Choroid plexus epithelial cell (primary cell): ENCODE measurements around the gene SLC1A3.

Experiments
- DNase-seq: peaks from one replicate; pipeline ENCODE4 v3.0.0-alpha.2; 2010; ENCODE audit warnings: low read depth
- H3K4me3 ChIP-seq: 2 replicates; pipeline ENCODE4 v1.5.1; 2011; ENCODE audit warnings: low read depth, mild to moderate bottlenecking, control low read depth, low read length, moderate library complexity
- TF ChIP-seq, protein P1 (sequence below): conservative IDR thresholded peaks from 2 replicates; pipeline ENCODE4 v1.5.1; 2011; ENCODE audit warnings: low read depth, mild to moderate bottlenecking, control low read depth, inconsistent platforms, low read length, moderate library complexity

Gene SLC1A3

GRCh38 chr5:36691226-36691625, 84.8 kb downstream of the SLC1A3 start:
- TF ChIP-seq, protein P1, sequence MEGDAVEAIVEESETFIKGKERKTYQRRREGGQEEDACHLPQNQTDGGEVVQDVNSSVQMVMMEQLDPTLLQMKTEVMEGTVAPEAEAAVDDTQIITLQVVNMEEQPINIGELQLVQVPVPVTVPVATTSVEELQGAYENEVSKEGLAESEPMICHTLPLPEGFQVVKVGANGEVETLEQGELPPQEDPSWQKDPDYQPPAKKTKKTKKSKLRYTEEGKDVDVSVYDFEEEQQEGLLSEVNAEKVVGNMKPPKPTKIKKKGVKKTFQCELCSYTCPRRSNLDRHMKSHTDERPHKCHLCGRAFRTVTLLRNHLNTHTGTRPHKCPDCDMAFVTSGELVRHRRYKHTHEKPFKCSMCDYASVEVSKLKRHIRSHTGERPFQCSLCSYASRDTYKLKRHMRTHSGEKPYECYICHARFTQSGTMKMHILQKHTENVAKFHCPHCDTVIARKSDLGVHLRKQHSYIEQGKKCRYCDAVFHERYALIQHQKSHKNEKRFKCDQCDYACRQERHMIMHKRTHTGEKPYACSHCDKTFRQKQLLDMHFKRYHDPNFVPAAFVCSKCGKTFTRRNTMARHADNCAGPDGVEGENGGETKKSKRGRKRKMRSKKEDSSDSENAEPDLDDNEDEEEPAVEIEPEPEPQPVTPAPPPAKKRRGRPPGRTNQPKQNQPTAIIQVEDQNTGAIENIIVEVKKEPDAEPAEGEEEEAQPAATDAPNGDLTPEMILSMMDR: no peak
- no peak for DNase-seq
- no peak overlapping the region for H3K4me3 ChIP-seq

DNA sequence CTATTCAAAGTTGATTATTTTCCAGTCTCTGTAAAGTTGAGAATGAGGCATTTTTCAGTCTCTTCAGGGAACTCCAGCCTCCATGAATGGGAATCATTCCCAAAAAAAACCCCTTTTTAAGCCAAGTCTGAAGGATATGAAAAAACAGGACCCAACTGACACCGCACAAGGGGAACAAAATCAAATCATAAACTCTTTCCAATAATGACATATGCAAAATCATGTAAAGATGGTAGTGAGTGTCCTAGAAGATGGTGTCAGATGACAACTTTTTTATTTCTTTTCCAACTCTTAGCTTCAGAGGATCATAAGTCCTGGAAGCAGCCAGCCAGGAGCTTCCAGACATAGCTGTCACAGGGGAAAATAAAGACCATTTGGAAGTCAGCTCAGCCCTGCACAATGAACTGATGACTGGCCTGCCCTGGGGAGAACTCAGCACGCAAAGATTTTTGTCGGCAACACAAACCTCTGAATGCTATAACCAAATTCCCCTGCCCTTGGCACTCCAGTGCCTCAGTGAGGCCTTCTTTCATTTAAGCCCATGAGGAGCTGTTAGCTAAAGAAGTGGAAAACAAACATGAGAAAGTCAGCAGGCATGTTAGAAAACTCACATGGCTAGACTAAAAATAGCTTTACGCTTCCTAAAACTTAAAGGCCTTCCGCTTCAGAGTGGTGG, 85.4 kb downstream of the SLC1A3 start:
- no peak overlapping the region for H3K4me3 ChIP-seq
- TF ChIP-seq, protein P1: no peak
- no peak for DNase-seq

DNA sequence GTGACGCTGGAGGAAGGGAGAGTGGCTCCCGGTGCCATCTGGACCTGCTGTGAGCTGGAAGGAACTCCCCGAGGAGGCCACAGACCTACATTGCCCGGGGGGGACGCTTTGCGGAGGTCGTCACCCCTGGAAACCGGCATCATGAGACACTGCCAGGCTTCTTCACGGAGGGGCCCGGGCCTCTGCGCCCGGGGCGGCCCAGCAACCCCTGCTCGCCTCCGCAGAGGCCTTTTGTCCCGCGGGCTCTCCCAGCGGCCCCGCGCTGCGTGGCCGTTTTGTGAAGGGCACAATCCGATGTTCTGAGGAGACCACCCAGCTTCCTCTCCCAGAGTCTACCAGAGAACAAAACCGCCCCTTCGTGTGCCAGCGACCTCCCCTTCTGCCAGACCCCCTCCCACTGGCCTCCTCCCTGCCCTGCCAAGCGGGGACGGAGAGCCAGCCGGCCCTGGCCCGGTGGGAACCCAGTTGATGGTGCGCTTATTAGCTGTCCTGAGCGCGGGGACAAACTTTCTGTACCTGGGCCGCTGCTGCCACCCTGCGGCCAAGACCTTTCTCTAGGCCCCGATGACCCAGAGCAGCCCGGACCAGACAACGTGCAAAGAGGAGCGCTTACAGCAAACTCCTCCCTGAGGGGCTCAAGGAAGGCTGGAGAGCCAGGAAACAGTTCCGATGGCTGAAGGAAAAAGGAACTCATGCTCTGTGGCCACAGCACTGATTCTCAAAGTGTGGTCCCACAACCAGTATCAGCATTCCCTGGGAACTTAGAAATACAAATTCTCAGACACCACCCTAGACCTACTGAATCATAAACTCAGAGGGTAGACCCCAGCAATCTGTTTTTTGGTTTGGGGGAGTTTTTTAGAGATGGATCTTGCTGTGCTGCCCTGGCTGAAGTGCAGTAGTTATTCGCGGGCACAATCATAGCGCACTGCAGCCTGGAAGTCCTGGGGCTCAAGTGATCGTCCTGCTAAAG, 86.7 kb downstream of the SLC1A3 start:
- TF ChIP-seq, protein P1: peak; percentile 81
- DNase-seq: peak; percentile 82
- H3K4me3 ChIP-seq: peak overlapping the region; percentile 43

DNA sequence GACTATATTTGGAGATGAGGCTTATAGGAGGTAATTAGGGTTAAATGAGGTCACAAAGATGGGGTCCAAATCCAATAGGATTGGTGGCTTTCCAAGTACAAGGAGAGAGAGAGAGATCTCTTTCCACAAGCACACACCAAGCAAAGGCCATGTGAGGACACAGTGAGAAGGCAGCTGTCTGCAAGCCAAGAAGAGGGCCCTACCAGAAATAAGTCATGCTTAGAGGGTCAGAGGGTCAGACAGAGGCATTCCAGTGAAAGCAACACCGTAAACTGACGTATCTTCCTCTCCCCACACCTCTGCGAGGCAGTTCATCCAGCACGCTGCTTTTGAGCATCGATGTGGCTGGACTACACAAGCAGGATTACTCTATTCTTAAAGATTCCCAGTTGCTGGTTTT, 87.9 kb downstream of the SLC1A3 start:
- H3K4me3 ChIP-seq: no peak overlapping the region
- TF ChIP-seq, protein P1: no peak
- DNase-seq: peak; percentile 66

DNA sequence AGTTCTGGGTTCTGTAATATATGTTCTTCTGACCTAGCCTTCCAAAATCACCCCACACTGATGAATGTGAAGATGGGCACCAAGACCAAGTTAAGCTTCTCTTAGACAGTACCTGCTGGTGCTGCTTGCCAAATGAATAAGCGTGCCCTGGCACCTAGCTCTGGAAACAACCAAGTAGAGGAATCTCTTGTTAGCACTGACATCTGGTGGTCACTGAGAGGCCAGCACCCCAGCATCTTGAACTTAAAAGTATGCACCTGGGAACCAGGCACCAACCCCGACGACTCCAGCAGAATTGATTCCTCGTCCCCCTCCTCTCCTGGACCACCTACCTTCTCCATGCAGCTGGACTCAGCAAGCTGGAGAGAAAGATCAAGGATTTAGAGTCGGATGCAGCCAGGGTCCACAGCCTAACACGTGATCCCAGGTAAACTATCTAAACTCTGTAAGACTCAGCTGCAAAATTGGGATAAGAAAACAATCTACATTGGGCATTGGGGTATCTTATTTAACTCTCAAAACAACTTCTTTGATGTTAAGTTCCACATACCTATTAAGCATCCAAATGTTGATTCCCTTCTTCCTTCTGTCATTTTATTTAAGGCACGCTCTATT, 89.8 kb downstream of the SLC1A3 start:
- TF ChIP-seq, protein P1: peak; percentile 93
- no peak overlapping the region for H3K4me3 ChIP-seq
- peak; percentile 84 for DNase-seq

DNA sequence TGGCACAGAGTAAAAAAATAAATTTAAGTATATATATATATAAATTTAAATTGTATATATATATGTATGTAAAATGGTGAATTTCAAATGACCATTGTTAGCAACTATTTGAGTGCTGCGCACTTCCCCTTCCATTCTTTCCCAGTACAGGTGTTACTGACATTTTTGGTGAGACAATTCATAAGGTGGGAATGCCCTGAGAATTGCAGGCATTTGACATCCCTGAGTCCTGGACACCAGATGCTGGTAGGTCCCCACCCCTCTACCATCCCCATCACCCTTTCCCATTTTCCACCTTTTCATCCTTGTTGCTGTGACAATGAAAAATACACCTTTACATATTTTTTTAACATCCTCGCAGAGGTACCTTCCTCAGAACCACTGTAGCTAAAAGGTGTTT, 91.6 kb downstream of the SLC1A3 start:
- no peak for DNase-seq
- TF ChIP-seq, protein P1: no peak
- H3K4me3 ChIP-seq: no peak overlapping the region
